ENCODE measurements around the gene TMSB4X. TPM values are rescaled to one million over a fixed set of nuclear protein-coding genes. Genes with fewer than 3 reads are reported as not detected.

Gene TMSB4X
- total and polyA plus RNA-seq, 2 of the 8 experiments (the other 6 are each of a cell fraction or from before 2014, with no cell fraction given), result 2,063 to 2,112 TPM

DNA sequence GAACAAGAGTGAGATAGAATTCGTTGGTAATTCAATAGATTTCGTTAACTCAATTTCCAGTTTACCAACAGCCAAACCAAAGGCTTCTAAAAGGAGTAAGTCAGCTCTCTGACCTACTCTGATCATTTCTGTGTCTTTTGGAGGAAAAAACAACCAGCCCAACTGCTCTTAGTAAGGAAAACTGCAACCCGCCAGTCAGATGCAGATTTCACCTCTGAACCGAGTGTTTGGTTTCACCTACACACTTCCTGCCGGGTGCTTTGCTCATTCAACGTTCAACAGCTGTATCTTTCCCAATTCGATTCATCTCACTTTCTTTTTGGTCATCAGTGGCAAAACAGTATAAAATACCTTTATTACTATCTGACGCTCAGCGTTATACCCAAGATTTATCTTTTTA lies 24.5 kb downstream of the TMSB4X start:
- no peak for TF ChIP-seq PHF8 (conservative IDR thresholded peaks at IDR 0.05; ENCODE audit: low read depth, low read length)
- POLR2A ChIA-PET (ENCODE audit: partially characterized antibody), result interaction anchor here (0.8 to 3.7 kb wide), 4 partner anchors 20 to 25 kb away, joined by 5 to 10 read pairs (median 8); no protein-coding TSS in a partner anchor
- Histone ChIP-seq H3K4me1 (replicated peaks in 1 of 4; ENCODE audit: control insufficient read depth in 3 of 4, insufficient read depth in 4 of 4, low read length in 3 of 4) (peaks cover 0 to 7% (median 0%) of the 10 kb centered on the region in 4 experiments; a peak in 3 of 7 replicates), H3K79me2 (ENCODE audit: control insufficient read depth in 1 of 2, insufficient read depth in 2 of 2, low read length in 2 of 2) (no peaks in the 10 kb centered on the region), H2BK12ac (ENCODE audit: low read depth, low read length) (no peak overlapping the region), H2BK15ac (ENCODE audit: low read length) (no peak overlapping the region), H4K20me1 (replicated peaks in 1 of 2; ENCODE audit: control insufficient read depth in 1 of 2, insufficient read depth in 2 of 2, low read length in 2 of 2) (no peaks in the 10 kb centered on the region), H3K14ac (ENCODE audit: insufficient read length) (no peak overlapping the region), H2BK5ac (ENCODE audit: low read depth, low read length) (no peak overlapping the region), H3K23ac (ENCODE audit: insufficient read length) (no peak overlapping the region), H4K5ac (ENCODE audit: insufficient read length, low read depth, low read length) (no peak overlapping the region), H3K9me3 (ENCODE audit: insufficient read depth in 2 of 2, low read depth in 1 of 2, low read length in 1 of 2) (no peaks in the 10 kb centered on the region), H3K4ac (replicated peaks; ENCODE audit: insufficient read length, low read depth, low read length) (no peak overlapping the region), H3K9ac (replicated peaks in 1 of 4; ENCODE audit: extremely low read depth in 1 of 4, low read depth in 3 of 4, low read length in 3 of 4) (no peak overlapping the region), H2BK120ac (replicated peaks; ENCODE audit: low read depth, low read length) (no peak overlapping the region), H3K23me2 (ENCODE audit: low read depth, low read length) (no peaks in the 10 kb centered on the region), H3K18ac (ENCODE audit: extremely low read depth, low read length) (no peak overlapping the region), H2BK20ac (ENCODE audit: low read length) (no peak overlapping the region), H4K91ac (replicated peaks; ENCODE audit: insufficient read length, low read length) (no peak overlapping the region), H3K79me1 (ENCODE audit: low read depth, low read length) (no peaks in the 10 kb centered on the region), H2AK5ac (ENCODE audit: low read depth, low read length) (no peak overlapping the region), H3K4me3 (ENCODE audit: extremely low read depth in 1 of 4, insufficient read depth in 2 of 4, low read depth in 3 of 4, low read length in 4 of 4) (no peak overlapping the region), H3K27ac (ENCODE audit: low read depth, low read length) (no peak overlapping the region), H4K8ac (ENCODE audit: extremely low read depth, insufficient read depth, low read length) (no peak overlapping the region), H2AFZ (ENCODE audit: low read length) (no peak overlapping the region), H3K36me3 (ENCODE audit: control insufficient read depth in 2 of 4, insufficient read depth in 4 of 4, low read length in 3 of 4) (no peaks in the 10 kb centered on the region), H3K27me3 (replicated peaks in 1 of 4; ENCODE audit: control insufficient read depth in 3 of 4, extremely low read depth in 1 of 4, insufficient read depth in 3 of 4, low read length in 3 of 4) (no peaks in the 10 kb centered on the region), H3K4me2 (ENCODE audit: insufficient read depth in 1 of 2, low read depth in 2 of 2, low read length in 2 of 2) (no peak overlapping the region; a peak in 1 of 4 replicates), H3K56ac (replicated peaks; ENCODE audit: insufficient read length, low read depth, low read length) (no peak overlapping the region)
- CTCF ChIA-PET (ENCODE audit: partially characterized antibody), result no interaction called here
- FAIRE-seq (peak; percentile 88), DNase-seq (ENCODE audit: low read depth in 1 of 2, low spot score in 2 of 2) (no peak)
- 33% methylated on average over 9 of the region's 9 CpGs; no CpG with 5 or more reads in 1 of the 2 experiments for WGBS, 2 experiments (ENCODE audit: extremely low coverage in 1 of 2, insufficient coverage in 1 of 2, insufficient read length in 1 of 2, insufficient replicate concordance in 2 of 2, low coverage in 1 of 2, low lambda C conversion rate in 2 of 2, missing lambda C conversion rate in 1 of 2)

Measured in H1 (cell line).